NK-92 (cell line): ENCODE measurements around the gene CACNA2D4.

Source experiments
- DNase-seq: peaks from one replicate; lab custom pipeline; 2025; ENCODE audit not compliant: unreplicated experiment; lab: John Stamatoyannopoulos, UW

CACNA2D4 gene

DNA sequence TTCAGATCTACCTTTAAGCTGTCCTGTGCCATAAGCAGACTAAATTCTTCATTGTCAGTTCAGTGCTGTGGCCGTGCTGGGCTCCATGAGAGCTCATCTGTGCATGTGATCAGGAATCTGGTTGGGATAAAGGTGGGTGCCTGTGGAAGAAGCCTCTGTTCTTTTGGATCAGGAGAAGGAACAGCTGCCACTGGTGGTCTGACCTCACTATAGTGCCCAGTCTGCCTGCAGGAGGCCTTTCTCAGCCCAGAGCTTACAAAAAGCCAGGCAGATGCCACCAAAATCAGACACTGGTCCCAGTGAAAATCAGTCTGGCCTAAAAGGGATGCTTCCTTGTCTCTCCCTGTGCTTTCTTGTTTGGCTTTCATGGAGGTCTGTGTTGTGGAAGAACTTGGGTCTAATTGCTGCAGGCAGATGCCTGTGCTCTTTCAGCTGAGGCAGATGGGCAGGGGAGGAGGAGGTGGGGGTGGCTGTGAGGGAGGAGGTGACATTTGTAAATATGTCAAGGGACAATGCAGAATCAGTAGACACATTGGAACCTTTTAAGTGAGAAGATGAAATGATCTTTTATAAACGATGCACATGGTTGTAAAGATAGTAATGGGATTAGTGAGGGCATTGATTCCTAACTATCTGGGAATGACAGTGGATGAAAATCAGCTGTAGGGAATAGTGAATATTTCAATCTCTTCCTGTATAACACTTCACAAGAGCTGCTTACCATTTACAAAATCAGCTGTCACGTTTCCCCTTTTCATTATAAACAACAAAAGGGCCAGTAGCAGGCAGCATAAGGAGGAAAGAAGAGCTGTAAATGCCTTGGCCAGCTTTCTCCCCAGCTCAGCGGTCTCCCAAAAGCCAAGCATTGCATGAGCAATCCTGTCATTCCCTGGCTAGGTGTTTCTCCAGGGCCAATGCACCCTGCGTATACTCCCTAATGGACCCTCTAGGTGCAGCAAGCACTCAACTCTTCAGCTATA is 44.6 kb downstream of the CACNA2D4 start:
- DNase-seq = no peak

DNA sequence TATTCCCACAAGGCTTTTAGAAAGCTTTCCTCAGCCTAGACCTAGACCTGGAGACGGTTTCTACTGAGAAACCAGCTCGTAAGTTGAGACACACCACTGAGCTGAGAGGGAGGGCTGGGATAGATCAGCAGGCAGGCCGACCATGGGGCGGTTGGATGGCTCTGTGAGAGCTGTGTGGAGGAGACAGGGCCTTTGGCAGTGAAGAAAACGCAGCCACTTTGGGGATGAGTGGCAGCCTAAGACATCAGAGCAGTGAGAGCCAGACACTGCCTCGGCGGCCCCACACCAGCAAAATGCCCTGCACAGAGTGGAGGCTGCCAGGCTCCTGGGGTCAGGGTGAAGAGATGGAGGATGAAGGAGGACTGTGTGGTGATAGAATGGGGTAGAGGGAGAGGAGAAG is 46.0 kb downstream of the CACNA2D4 start:
- DNase-seq = no peak

DNA sequence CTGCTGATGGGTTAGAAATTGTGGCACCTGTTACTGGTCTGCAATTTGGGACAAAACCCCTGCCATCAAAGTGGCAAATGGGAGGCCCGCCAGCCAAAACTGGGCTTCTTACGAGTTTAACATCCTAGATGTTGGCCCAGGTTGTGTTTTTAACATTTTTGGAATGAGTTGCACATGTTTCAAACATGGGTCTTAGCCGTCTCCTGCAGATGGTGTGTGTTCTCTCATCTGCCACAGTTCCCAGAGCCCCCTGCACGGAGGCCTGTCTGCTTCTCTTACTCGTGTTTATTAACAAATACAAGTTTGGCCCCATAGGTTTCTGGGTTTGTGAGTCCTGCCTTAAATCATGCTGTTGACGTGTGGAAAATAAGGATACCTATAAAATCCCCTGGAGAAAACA is 46.5 kb downstream of the CACNA2D4 start:
- no peak for DNase-seq

DNA sequence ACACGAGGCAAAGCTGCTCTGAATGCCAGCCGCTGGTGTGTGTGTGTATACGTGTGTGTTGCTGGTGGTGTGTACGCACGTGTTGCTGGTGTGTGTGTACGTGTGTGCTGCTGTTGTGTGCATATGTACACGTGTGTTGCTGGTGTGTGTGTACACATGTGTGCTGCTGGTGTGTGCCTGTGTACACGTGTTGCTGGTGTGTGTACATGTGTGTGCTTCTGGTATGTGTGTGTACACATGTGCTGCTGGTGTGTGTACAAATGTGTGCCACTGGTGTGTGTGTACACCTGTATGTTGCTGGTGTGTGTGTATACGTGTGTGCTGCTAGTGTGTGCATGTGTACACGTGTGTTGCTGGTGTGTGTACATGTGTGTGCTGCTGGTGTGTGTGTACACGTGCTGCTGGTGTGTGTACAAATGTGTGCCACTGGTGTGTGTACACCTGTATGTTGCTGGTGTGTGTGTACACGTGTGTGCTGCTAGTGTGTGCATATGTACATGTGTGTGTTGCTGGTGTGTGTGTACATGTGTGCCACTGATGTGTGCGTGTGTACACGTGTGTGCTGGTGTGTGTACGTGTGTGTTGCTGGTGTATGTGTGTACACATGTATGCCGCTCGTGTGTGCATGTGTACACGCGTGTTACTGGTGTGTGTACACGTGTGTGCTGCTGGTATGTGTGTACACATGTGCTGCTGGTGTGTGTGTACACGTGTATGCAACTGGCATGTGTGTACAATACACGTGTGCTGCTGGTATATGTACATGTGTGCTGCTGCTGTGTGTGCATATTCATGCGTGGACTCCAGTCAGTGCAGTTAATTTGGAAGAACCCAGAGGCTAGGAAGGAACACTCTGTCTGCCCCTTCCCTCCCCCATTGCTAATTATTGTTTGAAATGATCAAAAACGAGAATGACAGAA is 47.2 kb downstream of the CACNA2D4 start:
- DNase-seq = no peak

DNA sequence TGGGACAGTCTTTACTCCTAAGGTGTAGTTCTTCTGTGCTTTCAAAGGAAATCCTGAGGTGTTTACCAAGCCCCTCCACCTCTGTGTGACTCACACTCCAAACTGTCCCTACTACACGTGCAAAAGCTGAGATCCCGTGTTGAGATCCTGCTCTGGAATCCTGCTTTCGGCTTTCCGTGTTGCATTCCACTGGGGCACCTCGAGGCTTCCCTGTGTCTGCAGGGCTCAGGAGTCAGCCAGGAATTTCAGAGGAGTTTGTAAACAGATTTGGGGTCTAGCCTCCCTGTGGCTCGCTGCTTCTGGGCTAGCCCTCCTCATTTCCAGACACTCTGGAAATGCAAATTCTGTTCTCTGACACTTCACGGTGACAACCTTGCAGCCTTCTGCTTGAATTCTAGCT is 48.4 kb downstream of the CACNA2D4 start:
- no peak for DNase-seq

DNA sequence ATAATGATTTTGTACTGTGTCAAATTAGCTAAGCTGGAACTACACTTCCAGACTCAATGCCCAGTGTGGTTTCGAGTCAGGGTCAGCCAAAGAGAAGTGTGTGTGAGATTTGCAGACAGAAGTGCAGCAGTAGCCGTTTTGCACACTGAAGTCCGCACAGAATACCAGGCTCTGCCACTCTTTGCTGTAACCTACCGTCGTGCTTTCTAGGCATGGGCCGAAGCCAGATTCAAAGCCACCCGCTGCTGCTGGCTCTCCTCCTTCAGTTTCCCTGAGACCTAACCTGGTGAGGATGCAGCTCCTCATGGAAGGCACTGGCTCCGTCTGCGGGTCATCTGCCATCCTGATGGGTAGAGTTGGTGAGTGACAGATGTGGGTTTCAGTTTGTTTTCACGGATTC is 49.3 kb downstream of the CACNA2D4 start:
- DNase-seq = no peak

DNA sequence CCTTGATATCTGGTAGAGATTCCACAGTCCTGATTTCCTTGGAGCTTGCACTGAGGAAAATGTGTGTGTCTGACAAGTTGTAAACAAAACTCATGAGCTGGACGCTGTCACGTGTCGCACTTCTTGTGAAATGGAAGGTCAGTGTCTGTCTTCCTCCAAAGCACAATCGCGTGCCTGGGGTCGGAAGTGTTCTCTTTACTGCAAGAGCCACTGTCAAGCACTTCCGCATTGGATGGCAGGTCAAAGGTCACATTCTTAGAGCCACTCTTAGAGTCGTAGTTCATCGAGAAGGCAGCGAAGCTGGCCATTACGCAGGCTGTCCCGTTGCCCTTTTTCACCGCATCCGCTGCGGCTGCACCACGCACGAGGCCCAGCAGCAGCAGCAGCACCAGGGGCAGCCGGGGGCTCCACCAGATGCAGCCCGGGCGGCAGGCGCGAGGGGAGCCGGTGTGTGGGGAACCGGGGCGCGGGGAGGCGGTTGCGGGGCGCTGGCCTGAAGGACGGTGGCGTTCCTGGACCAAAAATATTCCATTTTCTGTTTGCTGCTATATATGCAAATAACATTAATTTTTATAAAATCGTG is 53.1 kb downstream of the CACNA2D4 start:
- no peak for DNase-seq

DNA sequence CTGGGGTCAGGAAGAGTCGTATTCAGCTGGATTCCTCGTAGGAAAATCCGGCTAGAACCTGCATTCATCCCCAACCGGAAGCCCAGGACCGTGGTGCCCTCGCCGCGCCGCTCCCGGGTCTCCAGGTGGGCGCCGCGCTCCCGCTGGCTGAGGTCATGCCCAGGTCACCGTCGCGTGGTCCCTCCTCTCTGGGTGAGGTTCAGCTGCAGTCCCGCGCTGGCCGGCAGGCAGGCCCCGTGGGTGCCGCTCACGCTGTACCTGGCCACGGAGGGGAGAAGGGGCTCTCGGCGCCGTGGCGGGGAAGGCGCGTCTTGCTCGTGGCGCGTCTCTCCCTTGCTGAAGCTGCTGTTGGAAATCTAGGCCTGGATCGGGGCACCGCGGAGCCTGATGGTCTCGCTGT is 53.6 kb downstream of the CACNA2D4 start:
- no peak for DNase-seq

DNA sequence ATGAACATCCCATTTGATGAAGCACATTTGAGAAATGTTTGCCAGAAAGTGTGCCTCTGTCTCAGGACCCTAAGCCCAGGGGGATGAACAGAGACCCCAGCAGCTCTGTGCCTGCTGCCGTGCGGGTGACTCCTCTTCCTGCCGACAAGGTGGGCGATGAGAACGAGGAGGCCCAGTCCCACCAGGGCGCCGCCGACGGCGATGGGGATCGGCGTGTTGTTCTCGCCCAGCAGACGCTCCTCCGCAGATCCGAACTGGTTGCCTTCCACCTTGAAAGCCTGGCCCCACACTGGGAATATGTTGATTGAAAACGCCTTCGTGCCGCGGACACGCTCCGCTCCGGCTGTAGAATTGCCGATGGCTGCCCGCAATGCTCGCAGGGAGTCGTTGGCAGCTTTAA is 54.0 kb downstream of the CACNA2D4 start:
- no peak for DNase-seq

DNA sequence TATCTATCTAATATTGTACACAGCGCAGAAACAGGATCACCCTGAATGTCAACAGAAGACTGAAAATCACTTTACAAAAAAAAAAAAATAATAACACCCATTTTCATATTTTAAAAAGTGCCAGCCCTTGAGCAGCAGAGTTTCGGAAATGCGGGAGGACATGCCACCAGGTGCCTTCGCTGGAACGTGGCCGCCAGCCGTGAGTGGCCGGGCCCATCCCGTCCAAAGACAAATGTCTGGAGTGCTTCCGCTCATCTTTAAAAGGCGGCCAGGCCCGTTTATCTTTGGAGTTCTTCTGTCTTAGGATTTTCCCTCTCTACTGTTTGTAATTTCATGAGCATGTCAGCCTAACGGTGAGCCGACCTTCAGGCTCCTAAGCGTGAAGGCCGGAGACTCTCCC is 54.6 kb downstream of the CACNA2D4 start:
- no peak for DNase-seq

DNA sequence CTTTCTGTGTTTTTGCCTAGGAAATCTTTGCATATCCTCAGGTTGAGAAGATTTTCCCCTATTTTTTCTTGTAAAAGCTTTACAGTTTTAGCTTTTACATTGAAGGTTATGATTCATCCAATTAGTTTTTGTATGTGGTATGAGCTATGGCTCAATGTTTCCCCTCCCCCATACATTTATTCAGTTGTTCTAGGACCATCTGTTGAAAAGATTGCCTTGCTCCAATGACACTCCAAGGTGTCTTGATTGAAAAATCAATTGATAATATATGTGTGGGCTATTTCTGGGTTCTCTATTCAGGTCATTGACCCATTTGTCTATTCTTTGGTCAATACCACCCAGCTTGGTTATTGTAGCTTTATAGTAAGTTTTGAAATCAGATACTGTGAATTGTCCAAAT is 55.5 kb downstream of the CACNA2D4 start:
- no peak for DNase-seq

DNA sequence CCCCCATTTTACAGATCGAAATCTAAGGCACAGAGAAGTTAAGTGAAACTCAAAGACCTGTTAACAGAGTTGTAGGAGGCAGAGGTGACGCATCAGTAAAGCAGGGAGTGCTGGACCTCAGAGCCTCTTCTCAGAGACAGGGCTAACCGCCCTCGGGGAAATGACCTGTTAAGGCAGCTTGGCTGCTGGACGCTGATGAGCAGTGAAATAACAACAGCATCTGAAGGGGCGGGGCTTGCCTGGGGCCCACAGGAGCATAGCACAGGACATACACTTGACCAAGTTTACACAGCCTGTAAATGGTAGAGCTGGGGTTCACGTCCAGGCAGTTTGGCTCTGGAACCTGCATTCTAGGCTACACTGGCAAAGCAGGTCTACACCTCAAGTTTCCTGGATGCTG is 58.8 kb downstream of the CACNA2D4 start:
- no peak for DNase-seq

DNA sequence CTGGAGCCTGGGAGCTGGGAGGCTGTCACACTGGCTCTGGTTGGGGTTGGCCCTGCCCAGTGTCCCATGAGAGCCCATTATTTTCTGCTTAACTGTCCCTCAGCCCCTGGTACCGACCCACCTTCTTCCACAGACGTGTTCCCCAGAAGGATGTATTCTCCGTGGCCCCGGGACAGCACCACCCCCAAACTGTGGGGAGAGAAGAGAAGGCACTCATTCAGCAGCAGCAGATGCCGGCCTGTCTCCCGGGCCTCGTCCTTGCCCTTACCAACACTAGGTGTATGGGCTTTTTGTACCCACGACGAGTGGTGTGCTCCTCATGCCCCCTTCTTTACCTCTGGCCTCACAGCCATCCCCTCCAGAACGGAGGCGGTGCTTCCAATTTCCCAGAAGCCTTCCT is 60.0 kb downstream of the CACNA2D4 start:
- no peak for DNase-seq

DNA sequence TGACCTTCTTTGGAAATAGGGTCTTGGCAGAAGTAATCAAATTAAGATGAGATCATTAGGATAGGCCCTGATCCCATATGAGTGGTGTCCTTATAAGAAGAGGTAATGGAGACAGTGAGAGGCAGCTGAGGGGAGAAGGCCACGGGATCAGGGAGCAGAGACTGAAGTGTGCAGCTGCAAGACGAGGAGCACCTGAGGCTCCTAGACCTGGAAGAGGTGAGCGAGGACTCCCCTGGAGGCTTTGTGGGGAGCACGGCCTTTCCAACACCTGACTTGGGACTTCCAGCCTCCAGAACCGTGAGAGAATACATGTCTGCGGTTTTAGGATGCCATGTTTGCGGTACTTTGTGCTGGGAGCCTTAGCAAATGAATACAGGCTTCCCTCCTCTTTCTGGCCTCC is 60.6 kb downstream of the CACNA2D4 start:
- no peak for DNase-seq

DNA sequence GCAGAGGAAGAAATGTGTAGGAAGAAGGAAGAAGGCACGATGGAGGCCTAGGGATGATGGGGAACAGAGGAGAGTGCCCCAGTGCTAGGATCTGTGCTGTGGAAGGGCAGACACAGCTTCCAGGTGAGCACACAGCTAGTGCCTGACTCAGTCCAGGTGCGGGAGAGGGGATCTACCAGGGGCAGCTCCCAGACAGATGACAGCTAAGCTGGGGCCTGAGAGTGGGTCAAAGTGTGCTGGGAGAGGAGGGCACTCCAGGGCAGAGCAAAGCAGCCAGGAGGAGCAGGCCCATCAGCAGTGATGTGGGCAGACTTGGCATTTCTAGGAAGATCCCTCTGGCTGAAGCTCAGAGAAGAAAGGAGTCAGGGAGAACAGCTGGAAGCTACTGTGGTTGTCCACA is 61.4 kb downstream of the CACNA2D4 start:
- DNase-seq = no peak

DNA sequence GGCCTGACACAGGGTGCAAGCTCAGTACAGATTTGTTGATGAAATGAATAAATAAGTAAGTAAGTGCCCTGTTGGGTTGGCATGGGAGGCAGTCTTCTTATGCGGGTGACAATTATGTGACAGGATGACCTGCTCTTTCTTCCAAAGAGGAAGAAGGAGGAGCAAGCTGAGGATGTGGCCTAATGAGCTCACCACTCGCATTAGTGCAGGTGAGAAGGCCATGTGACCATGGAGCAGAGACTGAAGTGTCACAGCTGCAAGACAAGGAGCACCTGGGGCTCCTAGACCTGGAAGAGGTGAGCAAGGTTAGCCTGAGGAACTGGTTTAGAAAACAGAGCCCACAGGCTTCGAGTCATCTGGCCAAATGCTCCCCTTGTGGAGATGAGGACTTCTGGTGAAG is 63.2 kb downstream of the CACNA2D4 start:
- no peak for DNase-seq

DNA sequence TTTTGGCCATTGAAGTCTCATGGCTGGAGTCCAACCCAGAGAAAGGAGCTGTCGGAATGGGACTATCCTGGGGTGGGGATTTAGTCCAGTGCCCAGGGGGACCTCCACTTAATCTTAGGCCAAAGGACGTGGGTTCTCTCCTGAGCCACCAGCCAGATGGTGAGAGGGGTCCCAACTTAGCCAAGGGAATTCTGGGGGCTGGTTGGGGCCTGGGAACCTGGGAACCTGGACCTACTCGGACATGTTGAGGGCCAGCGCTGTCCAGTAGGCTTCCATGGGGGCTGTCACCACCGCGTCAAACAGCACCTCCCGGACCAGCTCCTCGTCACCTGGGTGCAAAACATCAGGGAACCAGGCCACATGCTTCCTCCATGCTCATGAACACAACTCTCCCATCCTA is 64.7 kb downstream of the CACNA2D4 start:
- DNase-seq = no peak

DNA sequence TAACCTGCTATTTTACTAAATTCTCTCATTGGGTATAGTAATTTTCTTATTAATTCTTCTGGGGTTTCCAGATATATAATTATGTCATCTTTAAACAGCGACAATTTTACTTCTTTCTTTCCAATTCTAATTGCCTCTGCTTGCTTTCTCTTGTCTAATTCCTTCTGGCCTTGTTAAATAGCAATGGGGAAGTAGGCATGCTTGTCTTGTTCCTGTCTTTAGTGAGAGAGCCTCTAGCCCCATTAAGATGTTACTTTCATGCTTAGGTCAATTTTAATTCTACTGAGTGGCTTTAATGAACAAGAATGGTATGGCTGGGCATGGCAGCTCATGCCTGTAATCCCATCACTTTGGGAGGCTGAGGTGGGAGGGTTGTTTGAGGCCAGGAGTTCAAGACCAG is 66.4 kb downstream of the CACNA2D4 start:
- DNase-seq = no peak

DNA sequence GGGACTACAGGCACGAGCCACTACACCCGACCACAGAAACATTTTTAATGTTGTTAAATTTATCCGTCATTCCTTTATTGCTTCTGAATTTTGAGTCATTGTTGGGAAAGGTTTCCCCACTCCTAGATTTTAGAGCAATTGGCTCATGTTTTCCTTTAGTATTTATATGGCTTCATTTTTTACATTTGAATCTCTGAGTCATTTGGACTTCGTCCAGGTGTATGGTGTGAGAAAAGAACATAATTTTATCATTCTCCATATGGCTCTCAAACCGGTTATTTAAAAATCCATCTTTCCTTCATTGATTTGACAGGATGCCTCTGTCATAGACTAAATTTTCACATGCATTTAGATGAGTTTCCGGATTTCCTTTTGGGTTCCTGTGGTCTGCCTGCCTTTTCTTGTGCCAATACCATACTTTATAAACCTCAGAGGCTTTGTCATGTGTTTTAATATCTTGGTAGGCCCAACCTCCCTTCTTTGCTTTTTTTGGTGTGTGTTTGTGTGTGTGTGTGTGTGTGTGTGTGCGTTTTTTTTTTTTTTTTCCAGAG is 67.2 kb downstream of the CACNA2D4 start:
- no peak for DNase-seq

DNA sequence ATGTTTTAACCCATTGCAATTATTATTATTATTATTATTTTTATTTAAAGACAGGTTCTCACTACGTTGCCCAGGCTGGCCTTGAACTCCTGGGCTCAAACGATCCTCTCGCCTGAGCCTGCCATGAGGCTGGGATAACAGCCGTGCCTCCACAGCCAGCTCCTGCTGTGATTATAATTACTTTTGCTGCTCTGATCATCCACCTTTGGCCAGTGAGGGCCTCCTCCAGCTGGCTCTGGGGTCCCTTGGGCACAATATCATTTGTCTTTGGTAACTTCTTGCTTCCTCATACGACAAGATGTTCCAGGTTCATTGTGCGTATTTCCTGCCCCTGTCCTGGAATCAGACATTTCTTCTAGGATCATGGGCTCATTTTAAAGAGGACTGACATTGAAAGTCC is 69.7 kb downstream of the CACNA2D4 start:
- DNase-seq = no peak

DNA sequence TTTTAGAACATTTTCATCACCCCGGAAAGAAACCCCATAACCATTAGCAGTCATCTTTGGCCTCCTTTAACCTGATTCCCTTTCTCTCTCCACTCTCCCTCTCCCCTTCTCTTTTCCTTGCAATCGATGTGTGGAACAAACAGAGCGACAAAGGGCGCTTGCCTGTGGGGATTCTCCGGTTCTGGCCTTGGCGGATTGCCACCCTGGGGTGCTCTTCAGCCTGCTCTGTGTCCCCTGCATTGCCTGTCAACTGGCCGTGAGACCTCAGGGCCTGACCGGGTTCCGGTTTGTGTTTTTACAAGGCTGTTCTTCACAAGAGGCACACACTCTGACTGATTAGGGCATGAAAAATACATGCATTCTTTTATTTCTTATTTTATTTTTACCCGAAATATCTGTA is 70.3 kb downstream of the CACNA2D4 start:
- DNase-seq = no peak
